Activated T-cell treated with anti-CD3 and anti-CD28 coated beads, Interleukin-2, amount 50 U/mL, for 4 hours (primary cell): ENCODE data around the gene USP40. TPM values are rescaled to one million over a fixed set of nuclear protein-coding genes. Genes with fewer than 3 reads are reported as not detected.

Experiments
- ATAC-seq, 2 donors: fragments of 200-7000 bp; cut with Tn5 transposase; one replicate each; pipeline ENCODE4 v1.10.0; 2021
- DNase-seq: peaks from one replicate; pipeline ENCODE4 v3.0.0-alpha.2; 2020
- H3K27me3 Mint-ChIP-seq: one replicate; pipeline ENCODE4 v1.8.0; 2021; ENCODE audit warnings: low read depth, mixed read lengths
- H3K36me3 Mint-ChIP-seq: one replicate; pipeline ENCODE4 v1.8.0; 2022; ENCODE audit warnings: mixed read lengths; ENCODE audit not compliant: insufficient read depth
- H3K4me1 Mint-ChIP-seq: one replicate; pipeline ENCODE4 v1.8.0; 2021; ENCODE audit warnings: low read depth, mixed read lengths
- H3K4me3 Mint-ChIP-seq: one replicate; pipeline ENCODE4 v1.8.0; 2021; ENCODE audit warnings: mild to moderate bottlenecking, moderate library complexity, mixed read lengths
- H3K9me3 Mint-ChIP-seq: one replicate; pipeline ENCODE4 v1.8.0; 2021; ENCODE audit warnings: mixed read lengths
- total RNA-seq, 3 donors: library from RNA; stranded (reverse); gene quantifications; one replicate each; pipeline ENCODE4 v1.2.1, GENCODE V29; 2021

The USP40 gene
- total RNA-seq, 3 donors from 2014 or later: 10.8 to 12.5 (median 11.5) TPM

- Mint-ChIP-seq H3K4me1 (peaks cover 16% of the 10 kb centered on the region), H3K27me3 (no peaks in the 10 kb centered on the region), H3K9me3 (no peaks in the 10 kb centered on the region), H3K4me3 (no peak overlapping the region), H3K36me3 (peaks cover 28% of the 10 kb centered on the region)
- DNase-seq (no peak), ATAC-seq (no peak)
Measured at GRCh38 chr2:233436191-233436581, 130.4 kb downstream of the USP40 start.

- Mint-ChIP-seq H3K9me3 (no peaks in the 10 kb centered on the region), H3K27me3 (no peaks in the 10 kb centered on the region), H3K4me1 (peaks cover 17% of the 10 kb centered on the region), H3K36me3 (peaks cover 28% of the 10 kb centered on the region), H3K4me3 (no peak overlapping the region)
- DNase-seq (no peak), ATAC-seq (no peak)
Measured at GRCh38 chr2:233435436-233436190, 131.0 kb downstream of the USP40 start.

GRCh38 chr2:233434666-233435330 lies 131.8 kb downstream of the USP40 start:
- Mint-ChIP-seq H3K4me3 (no peak overlapping the region), H3K9me3 (no peaks in the 10 kb centered on the region), H3K4me1 (peaks cover 23% of the 10 kb centered on the region), H3K36me3 (peaks cover 27% of the 10 kb centered on the region), H3K27me3 (no peaks in the 10 kb centered on the region)
- DNase-seq: no peak
- ATAC-seq: no peak

- no peaks in the 10 kb centered on the region for H3K27me3 Mint-ChIP-seq
- no peaks in the 10 kb centered on the region for H3K9me3 Mint-ChIP-seq
- peaks cover 33% of the 10 kb centered on the region for H3K4me1 Mint-ChIP-seq
- DNase-seq (no peak), ATAC-seq (no peak)
- H3K4me3 Mint-ChIP-seq: no peak overlapping the region
- H3K36me3 Mint-ChIP-seq: peaks cover 20% of the 10 kb centered on the region
Measured at GRCh38 chr2:233433794-233434193, 132.8 kb downstream of the USP40 start.

- DNase-seq (no peak), ATAC-seq (no peak)
- Mint-ChIP-seq H3K9me3 (no peaks in the 10 kb centered on the region), H3K4me1 (peaks cover 40% of the 10 kb centered on the region), H3K4me3 (no peak overlapping the region), H3K27me3 (no peaks in the 10 kb centered on the region), H3K36me3 (peaks cover 17% of the 10 kb centered on the region)
Measured at GRCh38 chr2:233433029-233433428, 133.6 kb downstream of the USP40 start.

GRCh38 chr2:233430651-233431050 lies 135.9 kb downstream of the USP40 start:
- DNase-seq (no peak), ATAC-seq (no peak)
- H3K4me1 Mint-ChIP-seq: peaks cover 63% of the 10 kb centered on the region
- no peaks in the 10 kb centered on the region for H3K27me3 Mint-ChIP-seq
- H3K36me3 Mint-ChIP-seq: peaks cover 28% of the 10 kb centered on the region
- peaks cover 7% of the 10 kb centered on the region for H3K9me3 Mint-ChIP-seq
- no peak overlapping the region for H3K4me3 Mint-ChIP-seq

GRCh38 chr2:233430081-233430480 lies 136.5 kb downstream of the USP40 start:
- H3K4me1 Mint-ChIP-seq: peaks cover 67% of the 10 kb centered on the region
- no peak overlapping the region for H3K4me3 Mint-ChIP-seq
- peaks cover 28% of the 10 kb centered on the region for H3K36me3 Mint-ChIP-seq
- no peak for DNase-seq
- H3K9me3 Mint-ChIP-seq: peaks cover 7% of the 10 kb centered on the region
- ATAC-seq: no peak
- H3K27me3 Mint-ChIP-seq: no peaks in the 10 kb centered on the region

GRCh38 chr2:233429175-233429897 lies 137.2 kb downstream of the USP40 start:
- Mint-ChIP-seq H3K9me3 (peaks cover 7% of the 10 kb centered on the region), H3K4me1 (peaks cover 69% of the 10 kb centered on the region), H3K27me3 (no peaks in the 10 kb centered on the region), H3K4me3 (no peak overlapping the region), H3K36me3 (peaks cover 24% of the 10 kb centered on the region)
- ATAC-seq (no peak), DNase-seq (no peak)

GRCh38 chr2:233428438-233428837 lies 138.1 kb downstream of the USP40 start:
- peaks cover 26% of the 10 kb centered on the region for H3K36me3 Mint-ChIP-seq
- peaks cover 76% of the 10 kb centered on the region for H3K4me1 Mint-ChIP-seq
- peaks cover 7% of the 10 kb centered on the region for H3K9me3 Mint-ChIP-seq
- no peaks in the 10 kb centered on the region for H3K27me3 Mint-ChIP-seq
- H3K4me3 Mint-ChIP-seq: no peak overlapping the region
- no peak for DNase-seq
- no peak for ATAC-seq

GRCh38 chr2:233428008-233428407 lies 138.6 kb downstream of the USP40 start:
- Mint-ChIP-seq H3K4me1 (peaks cover 80% of the 10 kb centered on the region), H3K27me3 (no peaks in the 10 kb centered on the region), H3K36me3 (peaks cover 26% of the 10 kb centered on the region), H3K4me3 (no peak overlapping the region), H3K9me3 (peaks cover 7% of the 10 kb centered on the region)
- ATAC-seq (no peak), DNase-seq (no peak)

- no peaks in the 10 kb centered on the region for H3K27me3 Mint-ChIP-seq
- no peak overlapping the region for H3K4me3 Mint-ChIP-seq
- DNase-seq: peak; percentile 56
- ATAC-seq: peak; percentile 86 to 91
- H3K36me3 Mint-ChIP-seq: peaks cover 24% of the 10 kb centered on the region
- H3K4me1 Mint-ChIP-seq: peaks cover 89% of the 10 kb centered on the region
- H3K9me3 Mint-ChIP-seq: peaks cover 7% of the 10 kb centered on the region
Measured at GRCh38 chr2:233426619-233427342, 139.8 kb downstream of the USP40 start.
